Epidermal melanocyte (primary cell): ENCODE measurements around the gene ASB7.
A peak's percentile ranks its signal among the peaks of the same experiment; 100 is the strongest.
"Not testable (repeated sequence)": the region's sequence is repeated elsewhere in the genome, so short reads cannot be mapped to it uniquely, and the experiment has no call there.

Experiments used
- DNase-seq: peaks from one replicate; pipeline ENCODE4 v3.0.0; 2011; ENCODE audit warnings: low spot score; ENCODE audit not compliant: insufficient read length

The ASB7 gene

GRCh38 chr15:100602064-100602822 lies at the start of gene ASB7, which contains the start of gene LINS1:
Gene ASB7, plus strand, starts transcription at chr15:100602589. Its CDS starts 9,628 bp downstream, at chr15:100612217.
Gene LINS1, minus strand, starts transcription at chr15:100602184. Its CDS starts 21,342 bp downstream, at chr15:100580842.
- peak; percentile 81 for DNase-seq

- DNase-seq: no peak
Observed at GRCh38 chr15:100553468-100553867, 48.9 kb upstream of the ASB7 start.

GRCh38 chr15:100558771-100559254 lies 43.6 kb upstream of the ASB7 start:
- no peak for DNase-seq

- DNase-seq: no peak
Observed at GRCh38 chr15:100559330-100559729, 43.1 kb upstream of the ASB7 start.

GRCh38 chr15:100560323-100560722 lies 42.1 kb upstream of the ASB7 start:
- DNase-seq: no peak

GRCh38 chr15:100565591-100565990 lies 36.8 kb upstream of the ASB7 start:
- no peak for DNase-seq

- no peak for DNase-seq
Observed at GRCh38 chr15:100566850-100567628, 35.4 kb upstream of the ASB7 start.

- no peak for DNase-seq
Observed at GRCh38 chr15:100569391-100569790, 33.0 kb upstream of the ASB7 start.

GRCh38 chr15:100570275-100570674 lies 32.1 kb upstream of the ASB7 start:
- no peak for DNase-seq

GRCh38 chr15:100570735-100571313 lies 31.6 kb upstream of the ASB7 start:
- no peak for DNase-seq

- DNase-seq: no peak
Observed at GRCh38 chr15:100571592-100572167, 30.7 kb upstream of the ASB7 start.

- DNase-seq: no peak
Observed at GRCh38 chr15:100572362-100572983, 29.9 kb upstream of the ASB7 start.

GRCh38 chr15:100573526-100573925 lies 28.9 kb upstream of the ASB7 start:
- DNase-seq: no peak

- DNase-seq: no peak
Observed at GRCh38 chr15:100580414-100580813, 22.0 kb upstream of the ASB7 start.

- DNase-seq: no peak
Observed at GRCh38 chr15:100588638-100589242, 13.6 kb upstream of the ASB7 start.

- DNase-seq: not testable (repeated sequence)
Observed at GRCh38 chr15:100591163-100591562, 11.2 kb upstream of the ASB7 start.

- DNase-seq: no peak
Observed at GRCh38 chr15:100591835-100592234, 10.6 kb upstream of the ASB7 start.

- DNase-seq: no peak
Observed at GRCh38 chr15:100592898-100593297, 9.5 kb upstream of the ASB7 start.

- DNase-seq: no peak
Observed at GRCh38 chr15:100593431-100593830, 9.0 kb upstream of the ASB7 start.

GRCh38 chr15:100595964-100596363 lies 6.4 kb upstream of the ASB7 start:
- DNase-seq: no peak

- no peak for DNase-seq
Observed at GRCh38 chr15:100596792-100597191, 5.6 kb upstream of the ASB7 start.
